DMS 273 (cell line): ENCODE measurements around the gene TGFBR1.

Source experiments
- DNase-seq: peaks from one replicate; lab custom pipeline; 2025; ENCODE audit not compliant: unreplicated experiment; lab: John Stamatoyannopoulos, UW

TGFBR1 gene

GRCh38 chr9:99130069-99130468, 25.2 kb downstream of the TGFBR1 start:
- no peak for DNase-seq

GRCh38 chr9:99133145-99133544, 28.2 kb downstream of the TGFBR1 start:
- no peak for DNase-seq

- peak; percentile 53 for DNase-seq
These were observed 30.0 kb downstream of the TGFBR1 start for GRCh38 chr9:99134893-99135341.

- DNase-seq: peak; percentile 53
These were observed 30.5 kb downstream of the TGFBR1 start for GRCh38 chr9:99135456-99135855.

GRCh38 chr9:99137225-99137624, 32.3 kb downstream of the TGFBR1 start:
- no peak for DNase-seq

- DNase-seq: no peak
These were observed 33.0 kb downstream of the TGFBR1 start for GRCh38 chr9:99137891-99138290.

GRCh38 chr9:99138424-99139284, 33.7 kb downstream of the TGFBR1 start:
- no peak for DNase-seq

GRCh38 chr9:99139868-99140267, 35.0 kb downstream of the TGFBR1 start:
- no peak for DNase-seq

GRCh38 chr9:99140685-99141314, 35.9 kb downstream of the TGFBR1 start:
- peak; percentile 57 for DNase-seq

- no peak for DNase-seq
These were observed 36.9 kb downstream of the TGFBR1 start for GRCh38 chr9:99141849-99142248.

- no peak for DNase-seq
These were observed 37.4 kb downstream of the TGFBR1 start for GRCh38 chr9:99142275-99142674.

GRCh38 chr9:99143655-99144054, 38.7 kb downstream of the TGFBR1 start:
- no peak for DNase-seq

GRCh38 chr9:99144966-99145365, 40.1 kb downstream of the TGFBR1 start:
- DNase-seq: no peak

GRCh38 chr9:99146574-99146973, 41.7 kb downstream of the TGFBR1 start:
- DNase-seq: no peak

- no peak for DNase-seq
These were observed 42.3 kb downstream of the TGFBR1 start for GRCh38 chr9:99147177-99147576.

GRCh38 chr9:99150451-99151171, 45.7 kb downstream of the TGFBR1 start:
- no peak for DNase-seq

GRCh38 chr9:99154356-99154755, 49.4 kb downstream of the TGFBR1 start:
- DNase-seq: peak; percentile 45

GRCh38 chr9:99155736-99156135, 50.8 kb downstream of the TGFBR1 start:
- no peak for DNase-seq

- DNase-seq: no peak
These were observed 53.7 kb downstream of the TGFBR1 start for GRCh38 chr9:99158629-99159028.

GRCh38 chr9:99160173-99160572, 55.3 kb downstream of the TGFBR1 start:
- DNase-seq: no peak

GRCh38 chr9:99162759-99163364, 57.9 kb downstream of the TGFBR1 start:
- DNase-seq: peak; percentile 70
